ENCODE data around the gene RADIL. TPM values are rescaled to one million over a fixed set of nuclear protein-coding genes. Genes with fewer than 3 reads are reported as not detected.
"Not testable (repeated sequence)": the region's sequence is repeated elsewhere in the genome, so short reads cannot be mapped to it uniquely, and the experiment has no call there.

The RADIL gene
- total and polyA plus RNA-seq, 8 donors, result 1.2 to 21.6 (median 3.0) TPM; not detected in 1

DNA sequence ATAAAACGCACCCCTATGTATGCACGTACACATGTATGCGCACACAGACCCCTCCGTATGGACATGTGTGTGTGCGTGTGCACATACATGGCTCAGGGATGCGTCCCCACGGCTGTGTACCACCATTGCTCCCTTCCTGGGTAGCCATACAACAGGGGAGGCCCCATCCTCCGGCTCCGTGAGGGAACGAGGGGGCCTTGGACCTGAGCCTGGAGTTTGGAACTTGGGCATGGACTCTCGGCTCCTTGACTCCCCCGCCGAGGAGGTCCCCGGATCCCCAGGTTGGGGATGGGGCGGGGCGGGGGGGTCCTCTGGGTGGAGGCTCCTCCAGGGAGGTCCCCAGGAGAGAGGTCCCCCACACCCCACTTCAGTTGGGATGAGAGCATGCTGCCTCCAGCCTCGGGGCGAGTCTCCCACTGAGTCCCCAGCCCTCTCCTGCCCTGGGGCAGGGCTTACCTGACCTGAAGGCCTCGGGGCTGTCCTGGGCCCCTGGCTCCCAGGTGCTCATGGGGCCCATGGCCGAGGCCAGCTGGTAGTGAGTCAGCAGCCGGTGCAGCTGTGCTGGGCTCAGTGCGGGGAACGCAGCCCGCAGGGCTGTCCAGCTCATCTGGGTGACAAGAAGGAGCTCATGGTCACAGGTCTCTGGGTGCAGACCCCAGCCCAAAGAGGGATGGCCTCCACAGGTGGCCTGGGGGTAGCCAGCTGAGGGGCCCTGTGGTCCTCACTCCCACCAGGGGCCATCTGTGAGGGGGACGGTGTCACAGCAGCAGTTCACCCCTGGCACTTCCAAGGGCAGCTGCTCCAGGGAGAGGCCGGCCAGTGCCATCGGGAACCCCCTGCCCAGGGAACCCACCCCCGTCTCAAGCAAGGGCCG, 78.2 kb downstream of the RADIL start:
- TF ChIP-seq POLR2A (IDR thresholded peaks at IDR 0.05), result no peak
- no peak for TF ChIP-seq CTCF (IDR thresholded peaks at IDR 0.05)
- TF ChIP-seq POLR2AphosphoS5 (IDR thresholded peaks at IDR 0.05), result no peak
- TF ChIP-seq EP300 (IDR thresholded peaks at IDR 0.05), result no peak
- Histone ChIP-seq H3K27ac (no peak overlapping the region), H3K4me1 (no peaks in the 10 kb centered on the region), H3K27me3 (peaks cover 0 to 63% (median 0%) of the 10 kb centered on the region in 3 donors), H3K4me3 (no peak overlapping the region), H3K36me3 (no peaks in the 10 kb centered on the region), H3K9me3 (no peaks in the 10 kb centered on the region)
- no peak for DNase-seq
- intact Hi-C loops (cut with DNase I; ENCODE audit: low total_unique reads), result loop anchor here (10.0 kb wide), 1 partner anchor 279 kb away; no protein-coding TSS in a partner anchor
- 74 to 88% (median 77%) methylated on average over 13 to 29 of the region's 29 CpGs for WGBS, 5 donors

DNA sequence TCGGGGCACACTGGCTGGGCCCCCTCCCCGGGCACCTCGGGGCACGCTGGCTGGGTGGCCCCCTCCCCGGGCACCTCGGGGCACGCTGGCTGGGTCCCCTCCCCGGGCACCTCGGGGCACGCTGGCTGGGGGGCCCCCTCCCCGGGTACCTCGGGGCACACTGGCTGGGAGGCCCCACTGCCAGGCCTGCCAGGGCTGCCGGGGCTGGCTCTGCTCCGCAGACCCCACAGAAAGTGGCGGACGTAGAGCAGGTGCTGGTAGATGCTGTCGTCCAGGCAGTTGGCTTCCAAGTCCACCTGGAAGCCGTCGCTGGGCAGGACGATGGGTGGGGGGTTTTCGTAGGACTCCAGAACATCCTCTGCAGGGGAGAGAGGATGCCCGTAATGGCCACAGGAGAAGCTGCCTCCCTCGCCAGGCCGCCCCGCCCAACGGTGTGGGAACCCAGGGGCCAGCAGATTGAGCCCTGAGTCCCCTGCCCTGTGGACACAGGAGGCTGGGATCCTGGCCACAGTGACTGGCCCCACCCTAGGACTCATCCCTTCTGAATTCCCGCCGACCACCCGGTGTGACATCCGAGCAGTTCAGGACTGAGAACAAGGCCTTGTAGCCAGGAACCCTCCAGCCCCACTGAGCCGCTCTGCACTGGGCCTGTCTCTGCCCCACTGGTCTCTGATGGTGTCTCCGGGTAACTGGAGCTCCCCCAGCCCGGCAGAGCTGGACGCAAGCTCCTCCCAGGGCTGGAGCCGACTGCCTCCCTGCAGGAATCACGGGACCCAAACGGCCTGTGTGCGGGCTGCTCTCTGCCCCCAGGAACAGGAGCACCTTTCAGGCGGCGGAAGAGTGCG, 79.9 kb downstream of the RADIL start:
- no peak for DNase-seq
- Histone ChIP-seq H3K4me1 (peaks cover 0 to under 1% (median under 1%) of the 10 kb centered on the region in 4 donors), H3K27ac (no peak overlapping the region), H3K36me3 (no peaks in the 10 kb centered on the region), H3K9me3 (no peaks in the 10 kb centered on the region), H3K4me3 (no peak overlapping the region), H3K27me3 (peaks cover 0 to 46% (median 0%) of the 10 kb centered on the region in 3 donors)
- no peak for TF ChIP-seq CTCF (IDR thresholded peaks at IDR 0.05)
- TF ChIP-seq POLR2AphosphoS5 (IDR thresholded peaks at IDR 0.05), result no peak
- no peak for TF ChIP-seq POLR2A (IDR thresholded peaks at IDR 0.05)
- TF ChIP-seq EP300 (IDR thresholded peaks at IDR 0.05), result no peak
- 72 to 82% (median 74%) methylated on average over 23 to 41 of the region's 41 CpGs for WGBS, 5 donors
- intact Hi-C loops (cut with DNase I; ENCODE audit: low total_unique reads), result loop anchor here (10.0 kb wide), 1 partner anchor 281 kb away; no protein-coding TSS in a partner anchor

DNA sequence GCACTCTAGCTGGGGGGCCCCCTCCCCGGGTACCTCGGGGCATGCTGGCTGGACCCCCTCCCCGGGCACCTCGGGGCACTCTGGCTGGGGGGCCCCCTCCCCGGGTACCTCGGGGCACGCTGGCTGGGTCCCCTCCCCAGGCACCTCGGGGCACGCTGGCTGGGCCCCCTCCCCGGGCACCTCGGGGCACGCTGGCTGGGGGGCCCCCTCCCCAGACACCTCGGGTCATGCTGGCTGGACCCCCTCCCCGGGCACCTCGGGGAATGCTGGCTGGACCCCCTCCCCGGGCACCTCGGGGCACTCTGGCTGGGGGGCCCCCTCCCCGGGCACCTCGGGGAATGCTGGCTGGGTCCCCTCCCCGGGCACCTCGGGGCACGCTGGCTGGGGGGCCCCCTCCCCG, 80.9 kb downstream of the RADIL start:
- not testable (repeated sequence) for H3K4me1 ChIP-seq, DNase-seq, H3K9me3 ChIP-seq, H3K36me3 ChIP-seq, H3K4me3 ChIP-seq, H3K27ac ChIP-seq
- peaks cover 0 to 43% (median 0%) of the 10 kb centered on the region in 3 donors for H3K27me3 ChIP-seq
- intact Hi-C loops (cut with DNase I; ENCODE audit: low total_unique reads), result loop anchor here (10.0 kb wide), 1 partner anchor 282 kb away; no protein-coding TSS in a partner anchor
- WGBS, 5 donors, result 85 to 96% (median 94%) methylated on average over 4 to 23 of the region's 23 CpGs

DNA sequence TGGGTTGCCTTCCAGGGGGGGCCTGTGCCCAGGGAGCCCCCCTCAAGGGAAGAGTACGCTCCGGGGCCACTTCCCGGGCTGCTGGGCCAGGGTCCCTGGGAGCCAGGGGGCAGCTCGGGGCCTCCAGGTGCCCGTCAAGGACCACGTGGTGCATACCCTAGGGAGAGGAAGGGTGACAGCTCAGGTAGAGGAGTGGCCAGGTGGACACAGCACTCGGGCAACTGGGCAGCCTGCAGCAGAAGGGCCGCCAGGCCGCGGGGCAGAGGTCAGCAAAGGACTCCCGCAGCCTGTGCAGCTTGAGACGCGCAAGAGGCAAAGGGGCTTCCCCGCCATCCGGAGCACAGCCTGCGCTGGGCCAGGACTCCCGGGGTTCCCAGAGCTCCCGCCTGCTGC, 81.7 kb downstream of the RADIL start:
- intact Hi-C loops (cut with DNase I; ENCODE audit: low total_unique reads), result loop anchor here (10.0 kb wide), 1 partner anchor 283 kb away; no protein-coding TSS in a partner anchor
- Histone ChIP-seq H3K27ac (no peak overlapping the region), H3K4me1 (peaks cover 0 to 7% (median 3%) of the 10 kb centered on the region in 4 donors), H3K36me3 (no peaks in the 10 kb centered on the region), H3K27me3 (peaks cover 0 to 37% (median 0%) of the 10 kb centered on the region in 3 donors), H3K4me3 (no peak overlapping the region), H3K9me3 (no peaks in the 10 kb centered on the region)
- 66 to 81% (median 67%) methylated on average over 11 to 18 of the region's 18 CpGs for WGBS, 5 donors
- no peak for TF ChIP-seq POLR2A (IDR thresholded peaks at IDR 0.05)
- TF ChIP-seq POLR2AphosphoS5 (IDR thresholded peaks at IDR 0.05), result no peak
- no peak for TF ChIP-seq CTCF (IDR thresholded peaks at IDR 0.05)
- TF ChIP-seq EP300 (IDR thresholded peaks at IDR 0.05), result no peak
- no peak for DNase-seq

Data from stomach (tissue), 9 donors.